ENCODE results near the gene SNCB.
"Not testable (repeated sequence)": the region's sequence is repeated elsewhere in the genome, so short reads cannot be mapped to it uniquely, and the experiment has no call there.

Gene SNCB

GRCh38 chr5:176596689-176597416, 33.5 kb downstream of the SNCB start:
- peak; percentile 28 for DNase-seq

DNA sequence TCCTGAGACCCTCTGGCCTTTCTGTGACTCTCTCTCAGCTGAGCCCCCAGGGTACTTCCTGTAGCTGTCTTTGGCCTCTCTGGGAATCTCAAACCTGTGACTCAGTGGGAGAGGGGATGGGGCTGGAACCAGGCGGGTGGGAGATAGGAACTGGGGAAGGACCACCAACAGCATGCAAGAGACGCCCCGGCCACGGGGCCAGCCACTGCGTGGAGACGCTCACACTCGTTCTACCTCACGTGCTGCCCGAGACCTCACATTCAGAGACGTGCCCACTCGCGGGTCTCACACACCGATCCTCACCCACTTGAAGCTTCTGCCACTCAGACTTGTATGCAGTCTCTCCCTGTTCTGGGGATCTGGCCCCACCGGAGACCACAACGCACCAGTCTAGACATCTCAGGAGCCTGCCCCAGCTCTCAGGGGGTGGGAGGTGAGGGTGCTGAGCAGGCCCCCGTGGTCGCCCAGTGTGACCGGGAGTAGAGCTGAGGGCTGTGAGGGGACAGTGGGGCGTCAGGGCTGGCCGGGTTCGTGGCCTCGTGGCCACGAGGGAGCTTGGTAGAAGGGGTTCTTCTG, 34.2 kb downstream of the SNCB start:
- no peak for DNase-seq

GRCh38 chr5:176595386-176595943, 34.9 kb downstream of the SNCB start:
- no peak for DNase-seq

GRCh38 chr5:176594554-176594953, 35.8 kb downstream of the SNCB start:
- DNase-seq, result no peak

- no peak for DNase-seq
Observed at GRCh38 chr5:176593273-176593869, 37.0 kb downstream of the SNCB start.

DNA sequence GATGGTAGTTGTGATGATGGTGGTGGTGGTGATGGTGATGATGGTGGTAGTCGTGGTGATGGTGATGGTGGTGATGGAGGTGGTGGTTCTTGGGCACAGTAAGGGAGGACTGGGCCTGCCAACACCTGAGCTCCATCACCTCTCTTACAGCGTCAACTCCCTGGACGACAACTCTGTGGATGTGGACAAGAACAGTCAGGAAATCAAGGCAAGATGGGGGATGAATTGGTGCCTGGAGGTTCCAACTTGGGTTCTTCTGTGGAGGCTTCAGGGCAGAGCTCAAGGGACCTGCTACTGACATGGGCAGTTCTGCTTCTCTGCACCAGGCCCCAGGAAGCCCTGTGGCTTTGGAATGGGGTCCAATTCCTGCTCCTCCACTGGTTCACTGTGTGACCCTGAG, 37.8 kb downstream of the SNCB start:
- no peak for DNase-seq

DNA sequence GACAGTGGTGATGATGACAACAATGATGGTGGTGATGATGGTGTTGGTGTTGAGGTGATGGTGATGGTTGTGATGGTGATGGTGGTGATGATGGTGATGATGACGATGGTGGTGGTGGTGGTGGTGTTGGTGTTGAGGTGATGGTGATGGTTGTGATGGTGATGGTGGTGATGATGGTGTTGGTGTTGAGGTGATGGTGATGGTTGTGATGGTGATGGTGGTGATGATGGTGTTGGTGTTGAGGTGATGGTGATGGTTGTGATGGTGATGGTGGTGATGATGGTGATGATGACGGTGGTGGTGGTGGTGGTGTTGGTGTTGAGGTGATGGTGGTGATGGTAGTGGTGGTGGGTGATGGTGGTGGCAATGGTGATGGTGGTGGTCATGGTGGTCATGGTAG, 38.7 kb downstream of the SNCB start:
- DNase-seq, result not testable (repeated sequence)

GRCh38 chr5:176590035-176590717, 40.2 kb downstream of the SNCB start:
- DNase-seq, result no peak

- DNase-seq, result no peak
Observed at GRCh38 chr5:176589039-176589769, 41.1 kb downstream of the SNCB start.

DNA sequence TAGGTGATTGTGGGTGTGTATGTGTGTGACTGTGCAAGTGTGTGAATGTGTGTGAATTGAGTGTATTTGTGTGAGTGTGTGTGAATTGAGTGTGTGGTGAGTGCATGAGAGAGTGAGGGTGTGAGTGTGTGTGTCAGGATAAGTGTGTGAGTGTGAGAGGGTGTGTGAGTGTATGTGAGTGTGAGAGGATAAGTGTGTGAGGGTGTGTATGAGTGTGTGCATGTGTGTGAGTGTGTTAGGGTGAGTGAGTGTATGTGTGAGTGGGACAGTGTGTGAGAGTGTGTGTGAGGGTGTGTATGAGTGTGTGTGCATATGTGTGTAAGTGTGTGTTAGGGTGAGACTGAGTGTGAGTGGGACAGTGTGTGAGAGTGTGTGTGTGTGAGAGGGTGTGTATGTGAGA, 42.0 kb downstream of the SNCB start:
- DNase-seq, result no peak

DNA sequence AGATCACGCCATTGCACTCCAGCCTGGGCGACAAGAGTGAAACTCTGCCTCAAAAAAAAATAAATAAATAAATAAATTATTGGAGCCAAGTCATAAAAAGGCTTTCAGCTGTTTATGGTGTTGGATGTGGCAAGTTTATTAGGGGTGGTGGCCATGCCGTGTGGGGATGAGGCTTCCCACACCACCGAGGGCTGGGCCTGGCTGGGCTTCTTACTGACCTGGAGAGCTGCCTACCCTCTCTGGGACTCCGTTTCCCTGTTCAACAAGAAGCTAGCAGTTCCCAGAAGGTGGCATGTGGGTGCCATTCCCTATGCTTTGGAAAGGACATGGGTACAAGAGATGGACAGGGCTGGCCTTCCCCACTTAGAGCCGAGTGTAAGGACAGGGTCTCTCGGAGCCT, 42.9 kb downstream of the SNCB start:
- DNase-seq, result no peak

DNA sequence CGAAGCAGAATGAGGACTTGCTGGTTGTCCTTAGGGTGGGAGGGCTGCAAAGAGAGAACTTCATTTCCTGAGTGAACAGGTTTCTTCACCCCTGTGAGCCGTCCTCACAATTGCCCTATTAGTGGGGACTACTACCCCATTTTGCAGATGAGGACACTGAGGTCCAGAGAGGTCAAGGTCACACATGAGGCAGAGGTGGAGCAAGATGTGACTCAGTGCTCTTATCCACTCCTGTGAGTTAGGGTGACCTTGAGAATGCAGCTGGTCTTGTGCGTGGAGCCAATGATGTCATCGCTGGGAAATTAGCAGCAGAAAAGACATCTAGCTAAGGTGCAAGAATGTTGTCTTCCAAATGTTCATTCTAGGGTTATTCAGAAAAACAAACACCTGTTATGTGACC, 47.3 kb downstream of the SNCB start:
- DNase-seq, result no peak

- no peak for DNase-seq
Observed at GRCh38 chr5:176581361-176581760, 49.0 kb downstream of the SNCB start.

- DNase-seq, result no peak
Observed at GRCh38 chr5:176579323-176579722, 51.0 kb downstream of the SNCB start.

DNA sequence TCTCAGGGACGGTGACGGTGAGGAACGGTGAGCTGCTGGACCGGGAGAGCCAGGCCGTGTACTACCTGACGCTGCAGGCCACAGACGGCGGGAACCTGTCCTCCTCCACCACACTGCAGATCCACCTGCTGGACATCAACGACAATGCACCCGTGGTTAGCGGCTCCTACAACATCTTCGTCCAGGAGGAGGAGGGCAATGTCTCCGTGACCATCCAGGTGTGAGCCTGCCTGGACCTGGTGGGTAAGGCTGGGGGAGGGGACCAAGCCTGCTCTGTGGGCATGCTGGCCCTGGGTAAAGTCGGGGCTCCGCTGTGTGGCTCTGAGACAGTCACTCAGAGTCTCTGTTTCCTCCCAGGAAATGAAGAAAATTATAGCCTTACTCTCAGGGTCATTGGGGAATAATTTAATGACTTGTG, 51.9 kb downstream of the SNCB start:
- DNase-seq, result no peak

- no peak for DNase-seq
Observed at GRCh38 chr5:176577312-176578176, 52.8 kb downstream of the SNCB start.

DNA sequence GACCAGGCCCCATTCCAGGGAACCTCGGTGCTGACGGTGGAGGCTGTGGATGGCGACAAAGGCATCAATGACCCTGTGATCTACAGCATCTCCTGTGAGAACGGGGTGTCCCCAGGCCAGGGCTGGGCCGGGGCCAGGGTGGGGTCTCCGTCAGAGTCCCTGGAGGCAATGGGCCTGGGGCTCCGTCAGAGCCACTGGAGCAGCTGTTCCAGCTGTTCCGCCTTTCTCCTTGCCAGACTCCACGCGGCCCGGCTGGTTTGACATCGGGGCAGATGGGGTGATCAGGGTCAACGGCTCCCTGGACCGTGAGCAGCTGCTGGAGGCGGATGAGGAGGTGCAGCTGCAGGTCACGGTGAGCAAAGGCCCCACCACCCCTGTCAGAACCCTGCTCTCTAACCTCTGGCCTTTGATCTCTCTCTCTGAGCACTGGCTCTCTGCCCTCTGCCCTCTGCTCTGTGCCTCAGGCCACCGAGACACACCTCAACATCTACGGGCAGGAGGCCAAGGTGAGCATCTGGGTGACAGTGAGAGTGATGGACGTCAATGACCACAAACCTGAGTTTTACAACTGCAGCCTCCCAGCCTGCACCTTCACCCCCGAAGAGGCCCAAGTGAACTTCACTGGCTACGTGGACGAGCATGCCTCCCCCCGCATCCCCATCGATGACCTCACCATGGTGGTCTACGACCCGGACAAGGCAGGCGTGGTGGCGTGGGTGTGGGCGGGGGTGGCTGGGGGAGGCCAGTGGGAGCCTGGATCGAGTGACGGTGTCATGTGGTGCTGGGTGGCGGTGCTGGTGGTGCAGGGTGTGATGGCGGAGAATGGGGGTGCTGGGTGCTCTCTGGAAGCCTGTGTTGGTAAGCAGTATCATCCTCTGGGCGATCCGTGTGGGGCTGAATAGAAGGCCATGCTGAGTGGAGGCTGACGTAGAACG, 54.6 kb downstream of the SNCB start:
- DNase-seq, result no peak

GRCh38 chr5:176575066-176575465, 55.3 kb downstream of the SNCB start:
- DNase-seq, result no peak

DNA sequence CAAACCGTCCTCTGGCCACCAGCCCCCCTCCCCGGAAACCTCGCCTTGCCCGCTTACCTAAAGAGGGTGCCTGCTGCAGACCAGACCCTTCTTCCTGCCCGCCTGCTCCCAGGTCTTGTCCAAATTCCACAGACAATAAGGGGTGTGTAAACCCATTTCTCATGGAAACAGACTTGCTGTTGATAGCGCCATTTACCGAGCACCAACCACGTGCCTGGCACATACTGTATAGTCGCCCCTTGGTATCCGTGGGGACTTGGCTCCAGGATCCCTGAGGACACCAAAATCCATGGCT, 56.1 kb downstream of the SNCB start:
- DNase-seq, result no peak

DNA sequence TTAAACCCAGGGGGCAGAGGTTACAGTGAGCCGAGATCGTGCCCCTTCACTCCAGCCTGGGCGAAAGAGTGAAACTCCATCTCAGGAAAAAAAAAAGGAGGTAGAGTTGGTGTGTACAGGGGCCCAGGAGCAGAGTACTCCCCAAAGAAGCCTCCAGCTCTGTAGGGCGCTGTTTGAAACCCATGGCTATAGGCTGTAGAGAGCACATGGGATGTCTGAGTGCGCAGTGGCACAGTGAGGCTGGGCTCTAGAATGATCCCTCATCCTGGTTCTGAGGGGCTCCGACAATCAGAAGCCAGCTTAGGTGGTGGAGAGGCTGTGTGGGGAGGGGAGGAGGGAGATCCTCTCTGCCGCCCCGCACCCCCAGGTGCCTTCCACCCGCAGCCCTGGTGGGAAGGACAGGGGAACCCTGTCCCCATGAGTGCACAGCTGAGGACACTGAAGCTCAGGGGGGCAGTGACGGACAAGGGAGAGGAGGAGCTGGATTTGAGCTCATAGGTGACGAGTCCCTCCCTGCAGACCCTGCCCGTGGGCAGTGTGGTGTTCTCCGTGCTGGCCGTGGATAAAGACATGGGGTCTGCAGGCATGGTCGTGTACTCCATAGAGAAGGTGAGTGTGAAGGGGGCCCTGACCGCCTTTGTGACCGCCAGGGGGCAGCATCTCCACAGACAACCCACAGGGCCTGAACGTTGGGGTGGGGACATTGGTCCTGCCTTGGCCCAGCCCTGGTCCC, 56.6 kb downstream of the SNCB start:
- peak; percentile 33 for DNase-seq
